GM19455 (cell line): Measurements from ENCODE around the gene SWI5.
"Not testable (repeated sequence)": the region's sequence is repeated elsewhere in the genome, so short reads cannot be mapped to it uniquely, and the experiment has no call there.

ENCODE experiments used
- ATAC-seq: cut with Tn5 transposase; IDR thresholded peaks from one replicate; pipeline ENCODE4 v1.9.1; 2021; ENCODE audit not compliant: unreplicated experiment

The SWI5 gene

DNA sequence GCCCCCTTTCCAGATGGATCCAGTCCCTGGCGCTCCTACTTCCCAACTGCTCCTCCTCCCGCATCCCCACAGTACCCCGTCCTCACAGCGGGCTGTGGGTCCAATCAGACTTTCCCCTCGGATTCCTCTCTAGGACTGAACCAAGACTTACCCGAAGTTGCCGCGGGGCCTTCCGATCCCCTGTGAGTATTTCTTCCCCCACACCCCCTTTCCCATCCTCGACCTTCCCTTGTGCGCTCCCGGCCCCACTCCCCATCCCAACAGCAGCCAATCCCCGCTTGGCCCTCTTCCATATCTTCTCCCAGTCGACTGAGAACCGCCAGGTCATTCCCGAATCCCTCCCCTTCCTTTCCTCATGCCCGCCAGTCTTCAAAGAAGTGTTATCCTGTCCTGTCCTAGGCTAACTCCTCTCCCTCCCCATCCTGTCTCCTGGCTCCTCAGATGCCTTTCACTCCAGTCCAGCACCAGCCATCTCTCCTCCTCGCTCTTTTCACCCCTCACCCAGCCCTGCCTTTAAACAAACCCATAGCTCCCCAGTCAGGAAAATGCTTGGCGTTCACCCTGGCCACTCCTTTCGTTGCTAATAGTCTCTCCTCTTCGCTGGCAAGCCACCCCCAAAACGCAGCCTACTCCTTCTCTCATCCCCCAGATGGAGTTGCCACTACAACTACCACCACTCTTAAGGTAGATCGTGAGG lies 646 bp downstream of the SWI5 start:
- no peak for ATAC-seq

DNA sequence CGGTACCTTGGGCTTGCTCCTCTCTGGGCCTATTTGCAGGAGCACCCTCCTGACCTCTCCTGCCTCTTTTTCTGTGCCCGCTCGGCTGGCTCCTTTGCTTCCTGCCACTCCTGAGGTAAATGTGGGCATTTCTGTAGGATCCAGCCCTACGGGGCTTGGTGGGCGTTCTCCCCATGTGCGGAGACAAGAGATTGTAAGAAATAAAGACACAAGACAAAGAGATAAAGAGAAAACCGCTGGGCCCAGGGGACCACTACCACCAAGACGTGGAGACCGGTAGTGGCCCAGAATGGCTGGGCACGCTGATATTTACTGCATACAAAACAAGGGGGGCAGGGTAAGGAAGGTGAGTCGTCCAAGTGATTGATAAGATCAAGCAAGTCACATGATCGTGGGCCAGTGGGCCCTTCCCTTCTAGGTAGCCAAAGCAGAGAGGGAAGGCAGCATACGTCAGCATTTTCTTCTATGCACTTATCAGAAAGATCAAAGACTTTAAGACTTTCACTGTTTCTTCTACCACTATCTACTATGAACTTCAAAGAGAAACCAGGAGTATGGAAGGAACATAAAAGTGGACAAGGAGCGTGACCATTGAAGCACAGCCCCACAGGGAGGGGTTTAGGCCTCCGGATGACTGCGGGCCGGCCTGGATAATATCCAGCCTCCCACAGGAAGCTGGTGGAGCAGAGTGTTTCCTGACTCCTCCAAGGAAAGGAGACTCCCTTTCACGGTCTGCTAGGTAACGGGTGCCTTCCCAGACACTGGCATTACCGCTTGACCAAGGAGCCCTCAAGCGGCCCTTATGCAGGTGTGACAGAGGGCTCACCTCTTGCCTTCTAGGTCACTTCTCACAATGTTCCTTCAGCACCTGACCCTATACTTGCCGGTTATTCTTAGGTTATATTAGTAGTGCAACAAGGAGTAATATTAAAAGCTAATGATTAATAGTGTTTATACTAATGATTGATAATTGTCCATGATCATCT lies 3.3 kb downstream of the SWI5 start:
- not testable (repeated sequence) for ATAC-seq

DNA sequence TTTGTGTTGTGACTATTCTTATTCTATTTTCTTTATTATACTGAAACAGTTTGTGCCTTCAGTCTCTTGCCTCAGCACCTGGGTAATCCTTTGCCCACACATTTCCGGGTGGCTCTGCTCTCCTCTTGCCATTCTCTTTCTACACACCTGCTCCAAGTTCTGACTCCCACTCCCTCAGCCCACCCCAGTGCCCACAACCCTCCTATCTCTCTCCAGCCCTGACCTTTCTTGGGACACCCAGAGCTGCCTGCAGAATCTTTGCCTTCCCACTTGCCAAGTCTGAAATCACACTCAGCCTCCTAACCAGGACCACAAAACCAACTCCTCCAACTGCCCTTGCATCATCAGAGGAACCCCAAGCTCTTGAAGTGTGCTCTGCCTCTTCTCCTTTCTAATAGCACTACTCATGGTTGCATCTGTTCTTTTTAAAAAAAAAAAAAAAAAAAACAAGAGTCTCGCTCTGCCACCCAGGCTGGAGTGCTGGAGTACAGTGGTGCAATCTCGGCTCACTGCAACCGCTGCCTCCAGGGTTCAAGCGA lies 4.1 kb downstream of the SWI5 start:
- no peak for ATAC-seq

DNA sequence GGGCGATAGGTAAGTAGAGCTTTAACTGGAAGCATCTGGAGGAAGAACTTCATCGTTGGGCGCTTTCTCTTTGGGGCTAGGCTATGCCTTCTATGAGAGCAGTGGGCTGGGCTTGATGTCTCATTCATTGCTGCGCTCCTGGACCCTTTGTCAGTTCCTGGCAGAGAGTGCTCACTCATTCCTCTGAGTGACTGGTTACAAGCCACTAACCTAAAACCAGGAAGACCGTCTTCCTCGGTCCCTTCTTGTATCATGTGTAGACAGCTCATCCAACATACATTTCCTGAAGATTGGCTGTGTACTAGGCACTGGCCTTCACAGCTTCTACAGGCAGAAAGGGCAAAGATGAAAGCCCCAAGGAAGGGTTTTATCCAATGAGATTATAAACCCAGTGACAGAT lies 6.4 kb downstream of the SWI5 start:
- no peak for ATAC-seq

DNA sequence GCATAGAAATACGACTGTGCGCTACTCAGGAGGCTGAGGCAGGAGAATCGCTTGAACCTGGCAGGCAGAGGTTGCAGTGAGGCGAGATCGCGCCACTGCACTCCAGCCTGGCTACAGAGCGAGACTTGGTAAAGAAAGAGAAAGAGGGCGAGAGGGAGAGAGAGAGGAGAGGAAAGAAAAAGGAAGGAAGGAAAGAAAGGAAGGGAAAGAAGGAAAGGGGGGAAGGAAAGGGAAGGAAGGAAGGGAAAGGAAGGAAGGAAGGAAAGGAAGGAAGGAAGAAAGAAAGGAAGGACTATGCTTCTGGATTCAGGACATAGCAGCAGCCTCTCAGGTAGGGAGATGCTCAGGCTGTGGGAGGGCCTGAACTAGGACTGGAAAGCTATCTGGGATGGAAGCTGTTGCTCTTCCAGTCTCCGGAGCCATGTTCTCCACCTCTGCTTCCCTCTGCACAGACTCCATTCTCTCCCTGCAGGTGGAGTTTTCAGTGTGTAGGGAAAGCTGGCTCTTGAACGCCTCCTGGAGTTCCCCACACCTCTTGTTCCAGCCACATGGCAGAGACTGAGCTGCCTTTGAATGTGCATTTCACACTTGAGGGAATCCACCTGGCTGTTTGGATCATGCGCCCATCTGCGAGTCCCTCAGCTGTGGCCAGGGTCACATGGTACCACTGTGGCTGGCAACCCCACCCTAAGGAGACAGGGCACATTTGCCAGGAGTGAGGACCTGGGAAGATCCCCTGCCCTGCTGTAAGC lies 9.1 kb downstream of the SWI5 start:
- no peak for ATAC-seq

DNA sequence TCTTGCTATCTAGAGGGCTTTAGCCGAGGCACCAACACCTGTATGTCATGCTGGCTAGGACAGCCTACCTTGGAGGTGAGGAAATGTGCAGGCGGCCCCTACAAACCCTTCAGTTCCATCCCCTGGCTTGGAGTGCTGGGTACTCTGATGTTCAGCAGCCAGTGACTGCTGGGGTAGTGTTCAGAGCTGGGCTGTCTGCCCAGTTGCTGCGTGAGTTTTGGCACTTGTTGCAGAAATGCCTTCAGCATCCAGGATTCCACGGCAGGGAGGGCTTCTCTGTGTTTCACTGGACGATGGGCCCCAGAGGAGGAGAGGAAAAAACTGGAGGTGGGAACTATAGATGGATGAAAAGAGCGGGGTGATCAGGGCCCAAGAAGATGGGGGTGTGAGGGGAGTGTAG lies 10.4 kb downstream of the SWI5 start:
- ATAC-seq: no peak

DNA sequence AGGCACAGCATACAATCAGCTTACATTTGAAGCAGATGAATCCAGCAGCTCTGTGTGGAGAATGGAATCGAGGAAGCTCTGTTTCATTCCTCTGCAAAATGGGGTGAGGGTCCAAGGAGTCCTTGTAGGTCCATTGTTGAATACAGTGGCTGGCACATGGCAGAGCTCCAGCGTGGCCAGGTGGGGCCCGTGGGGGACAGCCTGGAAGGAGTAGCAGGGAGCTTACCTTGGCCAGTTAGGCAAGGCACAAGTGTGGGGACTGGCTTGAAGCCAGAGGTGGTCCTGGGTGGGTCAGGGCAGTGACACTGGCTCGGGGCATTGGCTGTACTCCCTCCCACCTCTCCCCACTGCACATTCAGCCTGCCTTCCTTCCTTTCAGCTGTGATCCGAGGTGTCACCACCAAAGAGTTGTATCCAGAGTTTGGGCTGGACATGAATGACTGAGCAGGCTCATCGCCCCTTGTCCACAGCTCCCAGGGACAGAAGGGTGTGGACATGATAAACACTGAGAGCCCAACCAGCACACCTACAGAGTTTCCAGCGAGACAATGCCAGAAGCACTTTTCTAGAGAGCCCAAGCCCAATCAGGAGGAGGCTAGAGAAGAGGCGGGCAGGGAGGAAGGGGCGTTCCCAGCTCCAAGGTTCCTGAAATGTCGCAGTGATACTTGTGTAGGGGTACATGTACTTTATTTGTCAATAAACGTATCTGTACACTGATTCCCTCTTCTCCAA lies 12.4 kb downstream of the SWI5 start:
- ATAC-seq: no peak

DNA sequence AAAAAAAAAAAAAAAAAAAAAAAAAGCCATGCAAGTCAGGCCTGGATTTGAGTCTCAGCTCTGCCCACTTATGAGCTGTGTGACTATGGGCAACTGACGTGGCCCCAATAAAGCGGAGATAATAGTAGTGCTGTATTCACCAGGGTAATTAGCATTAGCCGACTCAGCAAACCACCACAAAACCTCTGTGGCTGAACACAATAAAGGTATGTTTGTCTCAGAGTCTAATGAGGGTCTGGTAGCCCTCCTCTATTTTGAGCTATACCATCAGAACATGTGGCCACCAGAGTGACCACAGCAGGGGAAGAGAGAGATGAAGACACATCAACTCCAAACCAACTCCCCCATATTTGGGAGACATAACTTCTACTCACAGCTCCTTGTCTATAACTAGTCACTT lies 15.9 kb downstream of the SWI5 start:
- ATAC-seq: no peak

DNA sequence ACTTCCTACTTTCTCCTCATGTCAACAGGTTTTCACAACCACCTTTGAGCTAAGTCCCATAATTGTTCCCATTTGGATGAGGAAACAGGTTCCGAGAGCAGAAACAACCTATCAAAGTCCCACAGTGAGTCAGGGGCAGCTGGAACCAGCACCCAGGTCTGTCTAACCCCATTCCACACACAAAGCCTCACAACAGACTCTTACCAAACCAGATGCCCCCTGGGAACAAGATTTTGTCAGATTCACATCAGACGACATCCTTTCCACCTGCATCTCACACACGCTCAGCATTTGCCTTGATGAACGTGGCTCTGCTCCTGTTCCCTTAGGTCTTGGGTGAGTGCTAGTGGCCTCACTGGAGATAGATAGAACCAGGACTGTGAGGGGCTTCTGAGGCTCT lies 17.0 kb downstream of the SWI5 start:
- no peak for ATAC-seq

DNA sequence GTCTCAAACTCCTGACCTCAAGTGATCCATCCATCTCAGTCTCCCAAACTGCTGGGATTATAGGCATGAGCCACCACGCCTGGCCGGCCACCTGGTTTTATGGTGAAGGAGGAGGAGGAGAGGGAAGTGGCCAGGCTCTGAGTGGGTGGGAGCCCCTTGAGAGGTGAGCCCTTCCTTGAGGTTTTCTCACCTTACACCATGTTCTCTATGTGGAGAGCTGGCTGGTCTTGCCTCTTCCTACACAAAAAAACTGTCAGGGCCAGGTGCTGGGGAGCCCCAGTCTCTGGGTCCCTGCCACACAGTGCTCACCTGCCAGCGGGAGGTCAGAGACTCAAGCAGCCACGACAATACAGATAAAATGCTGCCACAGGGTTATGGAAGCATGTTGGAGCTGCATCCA lies 18.1 kb downstream of the SWI5 start:
- no peak for ATAC-seq

DNA sequence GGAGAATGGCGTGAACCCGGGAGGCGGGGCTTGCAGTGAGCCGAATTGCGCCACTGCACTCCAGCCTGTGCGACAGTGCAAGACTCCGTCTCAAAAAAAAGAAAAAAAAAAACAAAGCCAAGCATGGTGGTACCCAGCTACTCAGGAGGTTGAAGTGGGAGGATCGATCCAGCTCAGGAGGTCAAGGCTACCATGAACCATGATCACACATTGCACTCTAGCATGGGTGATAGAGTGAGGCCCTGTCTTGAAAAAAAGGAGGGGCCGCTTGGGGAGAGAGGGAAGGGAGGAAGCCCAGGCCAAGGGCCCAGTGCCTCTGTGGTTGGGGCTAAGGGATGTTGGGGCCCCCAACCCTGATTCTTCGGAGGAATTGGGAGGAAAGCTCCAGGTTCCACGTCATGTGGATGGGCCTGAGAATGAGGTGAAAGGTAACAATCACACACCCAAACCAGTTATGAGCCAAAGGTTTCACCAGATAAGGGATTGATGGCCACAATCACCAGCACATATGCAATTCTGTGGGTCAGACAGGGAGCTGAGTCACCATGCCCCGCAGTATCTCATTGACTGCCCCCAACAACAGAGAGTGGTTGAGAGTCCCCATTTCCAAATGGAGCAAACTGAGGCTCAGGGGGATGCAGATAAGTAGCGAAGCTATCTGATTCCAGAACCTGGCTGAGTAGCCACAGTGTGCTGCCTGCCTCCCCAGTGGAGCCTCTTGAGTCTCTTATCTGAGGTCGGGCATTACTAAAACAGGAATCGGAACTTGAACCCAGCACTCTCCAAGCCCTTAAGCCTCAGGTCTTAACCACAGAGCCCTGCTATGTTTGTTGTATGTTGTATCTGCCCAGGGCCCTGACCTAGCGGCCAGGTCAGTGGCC lies 20.5 kb downstream of the SWI5 start:
- no peak for ATAC-seq

DNA sequence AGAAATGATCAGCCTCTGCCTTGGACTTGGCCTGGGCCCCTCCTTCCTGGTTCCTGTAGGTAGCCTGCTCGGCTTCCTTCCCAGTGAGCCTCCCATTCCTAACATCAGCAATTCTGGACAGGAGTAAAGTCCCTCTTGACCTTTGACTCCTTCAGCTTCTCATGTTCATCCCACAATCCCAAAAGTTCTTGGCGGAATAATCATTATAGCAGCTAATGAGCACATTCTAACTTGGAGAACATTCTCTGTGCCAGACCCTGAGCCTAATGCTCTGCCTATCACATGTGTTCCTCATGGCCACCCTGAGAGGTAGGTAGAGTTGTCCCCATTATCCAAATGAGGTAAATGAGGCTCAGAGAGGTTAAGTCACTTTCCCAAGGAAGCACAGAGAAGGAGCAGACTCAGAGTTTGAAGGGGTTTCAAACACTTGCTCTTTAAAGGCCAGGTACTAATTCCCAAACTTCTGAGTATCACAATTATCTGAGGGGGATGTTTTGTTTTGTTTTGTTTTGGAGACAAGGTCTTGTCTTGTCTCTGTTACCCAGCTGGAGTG lies 21.2 kb downstream of the SWI5 start:
- ATAC-seq: no peak

DNA sequence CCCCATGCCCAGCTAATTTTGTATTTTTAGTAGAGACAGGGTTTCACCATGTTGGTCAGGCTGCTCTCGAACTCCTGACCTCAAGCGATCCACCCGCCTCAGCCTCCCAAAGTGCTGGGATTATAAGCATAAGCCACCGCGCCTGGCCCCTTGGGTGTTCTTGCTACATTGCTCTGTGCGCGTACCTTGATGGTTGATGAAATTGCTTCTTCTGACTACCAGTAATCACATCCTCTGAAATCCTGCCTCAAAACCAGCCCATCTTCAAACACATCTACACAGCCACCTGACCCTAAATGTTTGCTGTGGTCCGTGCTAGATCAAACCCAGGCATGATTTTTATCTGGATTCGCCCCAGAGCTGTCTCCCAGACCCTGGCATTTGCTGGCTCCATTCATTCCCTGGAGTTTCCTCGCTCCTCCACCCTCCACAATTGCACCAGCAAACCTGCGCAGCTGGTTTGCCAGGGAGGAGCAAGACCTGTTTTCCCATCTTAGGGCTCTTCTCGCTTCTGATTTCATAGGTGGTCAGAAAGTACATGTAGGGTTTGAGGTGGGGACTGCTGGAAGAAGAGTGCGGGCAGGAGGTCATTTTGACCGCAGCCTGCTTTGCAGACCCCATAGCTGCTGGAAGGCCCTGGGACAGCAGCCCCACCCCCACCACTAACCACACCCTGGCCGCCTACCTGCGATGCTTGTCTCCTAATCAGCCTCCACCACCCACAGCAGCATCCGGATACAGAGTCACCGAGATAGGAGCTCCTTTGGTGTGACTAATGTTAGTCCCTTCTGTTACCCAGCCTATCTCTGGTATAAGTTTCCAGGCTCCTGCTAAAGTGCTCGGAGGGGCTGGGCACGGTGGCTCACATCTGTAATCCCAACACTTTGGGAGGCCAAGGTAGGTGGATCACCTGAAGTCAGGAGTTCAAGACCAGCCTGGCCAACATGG lies 22.7 kb downstream of the SWI5 start:
- ATAC-seq: no peak

DNA sequence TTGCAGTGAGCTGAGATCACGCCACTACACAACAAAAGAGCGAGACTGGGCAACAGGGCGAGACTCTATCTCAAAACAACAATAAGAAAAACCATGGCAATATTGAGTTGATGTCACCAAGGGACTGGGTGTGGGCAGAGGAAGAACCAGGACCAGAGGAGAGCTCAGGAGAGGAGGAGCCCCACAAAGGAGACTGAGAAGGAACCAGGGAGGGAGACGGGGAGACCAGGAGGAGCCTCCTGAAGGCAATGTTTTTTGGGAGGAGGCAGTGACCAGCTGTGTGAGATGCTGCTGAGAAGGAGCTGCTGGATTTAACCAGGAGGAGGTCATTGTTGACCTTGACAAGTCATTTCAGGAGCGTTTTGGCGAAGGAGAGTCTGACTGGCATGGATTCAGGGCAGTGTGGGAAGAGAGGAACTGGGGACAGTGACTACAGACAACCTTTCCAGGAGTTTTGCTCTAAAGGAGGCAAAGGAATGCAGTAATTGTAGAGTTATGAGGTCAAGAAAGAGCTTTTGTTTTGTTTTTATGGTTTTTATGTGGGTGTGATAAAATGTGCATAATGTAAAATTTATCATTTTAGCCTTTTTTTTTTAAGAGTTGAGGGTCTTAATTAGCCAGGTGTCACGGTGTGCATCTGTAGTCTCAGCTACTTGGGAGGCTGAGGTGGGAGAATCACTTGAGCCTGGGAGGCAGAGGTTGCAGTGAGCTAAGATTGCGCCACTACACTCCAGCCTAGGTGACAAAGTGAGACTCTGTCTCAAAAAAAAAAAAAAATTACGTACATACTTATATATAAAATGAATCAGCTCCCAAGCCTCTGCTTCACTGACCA lies 28.3 kb downstream of the SWI5 start:
- no peak for ATAC-seq

DNA sequence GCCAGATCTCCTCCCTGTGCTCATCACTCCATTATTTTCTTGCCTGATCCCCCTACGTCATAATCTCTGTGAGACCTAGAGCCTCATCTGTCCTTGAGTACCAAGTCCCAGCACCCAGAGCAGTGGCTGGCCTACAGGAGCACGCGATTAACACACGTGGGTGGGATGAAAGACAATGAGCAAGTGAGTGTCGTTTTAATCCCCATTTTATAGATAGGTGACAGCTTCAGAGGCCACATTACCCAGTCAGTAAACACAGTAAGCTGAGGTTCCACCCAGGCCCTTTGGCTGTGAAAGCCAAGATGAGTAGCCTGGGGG lies 28.9 kb downstream of the SWI5 start:
- ATAC-seq: no peak

DNA sequence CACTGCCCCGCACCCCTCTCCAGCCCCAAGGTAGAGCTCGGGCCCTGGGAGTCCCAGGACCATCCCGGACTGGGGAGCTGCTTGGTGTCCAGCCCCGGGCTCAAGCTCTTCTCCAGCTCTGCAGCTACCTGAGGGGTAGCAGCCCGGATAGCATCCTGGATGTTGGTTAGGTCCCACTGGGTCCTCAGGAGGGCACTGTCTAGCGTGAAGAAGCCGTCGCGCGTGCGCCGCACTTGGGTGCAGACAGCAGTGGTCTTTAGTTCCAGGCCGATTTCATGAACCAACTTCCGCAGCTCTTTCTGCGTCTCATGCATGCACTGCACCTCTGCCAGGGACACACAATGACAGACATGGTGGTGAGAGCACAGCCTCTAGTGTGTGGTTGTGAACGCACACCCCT lies 33.5 kb downstream of the SWI5 start:
- no peak for ATAC-seq

DNA sequence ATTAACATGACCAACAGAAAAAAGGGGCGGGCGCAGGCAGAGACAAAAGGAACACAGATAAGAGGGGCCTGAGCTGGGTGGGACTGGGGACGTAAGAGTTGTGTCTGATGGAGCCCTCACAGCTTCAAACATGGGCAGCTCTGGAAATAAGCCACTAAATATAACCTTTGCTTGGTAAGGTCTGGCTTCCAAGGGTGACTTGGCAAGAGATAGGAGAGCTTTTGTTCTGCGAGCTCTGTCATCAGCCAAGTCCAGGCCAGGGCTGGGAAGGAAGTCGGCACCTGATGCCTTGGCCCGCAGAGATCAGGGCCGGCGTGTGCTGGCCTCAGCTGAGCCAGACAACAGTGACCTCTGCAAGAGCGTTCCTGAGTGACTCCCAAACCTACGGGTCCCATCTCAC lies 34.4 kb downstream of the SWI5 start:
- no peak for ATAC-seq

DNA sequence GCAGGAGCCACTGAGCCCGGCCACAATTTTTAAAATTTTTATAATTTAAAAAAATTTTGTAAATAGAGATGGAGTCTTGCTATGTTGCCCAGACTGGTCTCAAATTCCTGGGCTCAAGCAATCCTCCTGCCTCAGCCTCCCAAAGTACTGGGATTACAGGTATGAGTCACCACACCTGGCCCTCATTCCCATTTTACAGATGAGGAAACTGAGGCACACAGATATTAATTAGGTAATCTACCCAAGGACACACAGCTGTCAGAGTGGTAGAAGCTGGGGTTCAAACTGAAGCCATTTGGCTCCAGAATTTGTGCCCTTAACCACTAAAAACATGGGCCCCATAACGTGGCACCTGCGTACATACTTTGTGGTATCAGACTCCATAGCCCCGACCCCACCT lies 38.6 kb downstream of the SWI5 start:
- ATAC-seq: no peak
